GM21447 (cell line): ENCODE measurements around the gene KCNT1.

ENCODE experiments used
- ATAC-seq: cut with Tn5 transposase; IDR thresholded peaks from one replicate; pipeline ENCODE4 v1.9.1; 2021; ENCODE audit not compliant: unreplicated experiment

KCNT1 gene

DNA sequence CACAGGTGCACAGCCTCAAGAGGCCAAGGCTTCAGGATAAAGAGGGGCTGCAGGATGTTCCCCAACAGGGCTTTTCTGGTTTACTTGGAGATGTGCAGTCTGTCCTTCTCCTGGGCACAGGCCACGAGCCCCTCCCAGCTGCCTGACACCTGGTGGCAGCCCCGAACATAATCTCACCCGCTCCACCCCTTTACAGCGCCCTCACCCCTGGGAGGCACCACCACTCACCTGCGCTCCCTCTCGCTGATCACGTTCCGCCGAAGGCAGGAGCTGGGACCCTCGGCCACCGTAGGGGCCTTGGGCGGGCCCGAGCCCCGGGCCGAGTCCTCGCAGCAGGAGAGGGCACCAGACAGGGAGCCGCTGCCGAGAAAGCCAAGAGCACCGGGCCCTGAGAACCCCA, 3.2 kb upstream of the KCNT1 start:
- ATAC-seq: no peak

DNA sequence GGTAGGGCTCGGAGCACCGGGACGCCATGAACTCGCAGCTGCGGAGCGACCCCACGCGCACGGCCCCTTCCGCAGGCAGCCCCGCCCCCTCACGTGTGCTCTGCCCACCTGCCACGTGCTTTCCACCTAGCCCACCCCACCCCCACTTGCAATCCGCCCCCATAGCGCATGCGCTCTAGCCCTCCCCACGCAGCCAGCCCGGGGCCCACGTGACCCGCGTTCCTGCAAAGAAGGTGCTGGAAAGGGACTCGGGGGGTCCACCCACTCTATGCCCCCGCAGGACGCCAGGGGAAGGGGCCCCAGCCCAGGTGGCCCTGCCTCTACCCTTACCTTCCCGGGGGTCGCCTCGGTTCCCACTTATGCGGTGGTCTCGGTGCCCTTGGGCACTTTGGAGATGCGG, 2.5 kb upstream of the KCNT1 start, which contains the start of gene SOHLH1:
Gene SOHLH1, minus strand, starts transcription at position 42 of the 400 bp plus-strand sequence. Its CDS starts 14 bp downstream, at position 28.
- ATAC-seq: no peak

DNA sequence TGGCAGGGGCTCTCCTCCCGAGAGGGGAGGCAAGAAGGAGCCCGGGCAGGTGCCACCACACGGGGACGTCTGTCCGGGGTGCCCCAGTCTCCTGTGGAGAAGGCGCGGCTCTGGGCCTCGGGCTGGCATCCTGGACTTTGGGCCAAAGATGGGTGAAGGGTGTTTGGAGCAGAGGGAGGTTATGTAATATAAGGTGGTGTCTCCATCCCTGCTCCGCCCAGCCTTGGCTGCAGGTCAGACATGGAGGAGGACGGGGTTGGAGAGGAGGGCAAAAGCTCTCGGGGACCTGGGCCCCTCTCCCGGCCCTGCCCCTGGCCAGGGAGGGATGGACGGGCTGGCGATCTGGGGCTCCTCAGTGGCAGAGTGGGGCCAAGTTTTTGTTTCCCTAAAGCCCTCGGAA, 1.5 kb upstream of the KCNT1 start:
- ATAC-seq: no peak

DNA sequence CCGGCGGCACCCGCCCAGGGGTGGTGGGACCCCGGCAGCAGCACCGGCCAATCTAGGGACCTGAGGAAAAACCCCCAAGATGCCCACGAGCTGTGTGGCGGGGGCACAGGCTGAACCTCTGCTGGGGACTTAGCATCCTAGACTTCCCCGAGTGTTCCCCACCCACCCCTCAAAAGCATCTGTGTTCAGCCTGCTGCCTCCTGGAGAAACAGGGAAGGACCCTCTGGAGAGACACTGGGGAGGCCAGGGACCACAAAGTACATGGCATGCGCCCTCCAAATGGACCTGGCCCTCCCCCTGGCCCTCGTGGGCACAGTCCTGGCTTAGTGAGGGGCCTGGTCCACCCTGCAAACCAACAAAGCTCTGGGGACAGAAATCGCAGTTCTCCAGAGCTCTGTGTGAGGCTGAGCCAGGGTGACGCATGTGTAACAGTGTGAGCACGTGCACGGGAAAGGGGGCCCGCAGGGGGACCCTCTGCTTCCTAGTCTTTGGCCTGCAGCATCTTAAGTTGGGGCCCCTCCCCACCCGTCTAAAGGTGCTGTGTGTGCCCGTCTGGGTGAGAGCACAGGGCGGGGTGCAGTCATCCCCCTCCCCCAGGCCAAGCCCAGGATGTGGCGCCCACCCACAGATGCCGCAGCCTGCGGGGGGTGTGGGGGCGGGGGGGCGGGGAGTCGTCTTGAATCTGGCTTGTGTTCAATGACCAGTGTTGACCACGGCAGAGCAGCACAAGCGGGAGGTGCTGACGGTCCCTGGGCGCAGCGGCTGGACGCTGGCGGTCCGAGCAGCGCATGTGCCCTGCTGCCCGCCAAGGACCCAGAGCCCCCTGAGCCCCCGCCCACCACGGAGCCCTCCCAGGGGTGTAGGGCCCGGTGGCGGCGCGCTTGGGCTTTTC, 672 bp upstream of the KCNT1 start:
- no peak for ATAC-seq

DNA sequence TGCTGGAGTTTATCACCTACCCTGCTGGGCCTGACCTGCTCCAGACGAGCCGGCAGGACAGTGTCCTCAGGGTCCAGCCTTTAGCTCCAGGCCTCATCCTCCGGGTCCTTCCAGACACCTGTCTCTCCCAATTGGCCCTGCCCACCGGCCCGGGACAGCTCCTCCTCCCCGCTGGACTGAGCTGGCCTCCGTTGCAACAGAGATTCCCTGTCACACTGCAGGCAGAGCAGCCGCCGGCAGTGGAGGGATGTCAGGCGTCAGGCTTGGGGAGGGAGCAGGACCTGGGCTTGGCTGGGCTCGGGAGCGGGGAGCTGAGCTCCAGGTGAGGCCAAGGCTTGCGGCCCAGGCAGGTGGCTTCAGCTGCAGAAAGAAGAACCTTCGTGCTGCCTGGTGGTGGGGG, 1.7 kb downstream of the KCNT1 start:
- ATAC-seq: no peak

DNA sequence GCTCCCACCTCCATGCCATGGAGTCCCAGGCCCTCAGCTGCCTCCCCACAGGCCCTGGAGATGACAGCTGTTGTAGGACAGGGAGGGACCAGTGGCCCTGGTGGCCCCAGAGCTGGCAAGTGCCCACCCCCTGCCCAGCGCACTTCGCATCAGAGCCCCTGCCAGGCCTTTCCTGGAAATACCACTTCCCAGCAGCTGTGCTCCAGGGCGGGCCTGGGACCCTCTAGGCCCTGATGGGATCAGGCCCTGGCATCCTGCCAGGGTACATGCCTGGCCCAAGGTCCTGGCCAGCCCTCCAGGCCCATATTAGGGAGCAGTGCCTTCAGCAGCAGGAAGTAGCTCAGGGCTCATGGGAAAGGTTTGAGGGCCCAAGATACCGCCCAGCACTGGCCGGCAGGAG, 2.5 kb downstream of the KCNT1 start:
- ATAC-seq: no peak

DNA sequence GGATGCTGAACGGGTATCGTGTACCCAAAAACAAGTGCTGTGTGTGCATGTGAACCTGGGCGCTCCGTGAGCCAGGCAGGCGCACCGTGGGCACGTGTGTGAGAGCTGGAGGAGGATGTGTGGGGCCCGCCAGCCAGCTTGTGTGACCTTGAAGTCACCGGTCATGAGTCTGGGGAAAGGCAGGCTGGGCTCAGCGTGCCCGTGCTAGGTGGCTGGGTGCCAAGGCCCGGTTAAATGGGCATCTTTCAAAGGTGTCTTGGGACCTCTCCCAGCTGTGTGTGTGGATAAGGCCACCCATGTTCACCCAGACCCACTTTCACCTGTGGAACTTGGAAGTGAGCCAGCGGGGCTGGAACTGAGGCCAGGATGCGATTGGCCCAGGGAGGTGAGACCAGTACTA, 3.4 kb downstream of the KCNT1 start:
- ATAC-seq: no peak

DNA sequence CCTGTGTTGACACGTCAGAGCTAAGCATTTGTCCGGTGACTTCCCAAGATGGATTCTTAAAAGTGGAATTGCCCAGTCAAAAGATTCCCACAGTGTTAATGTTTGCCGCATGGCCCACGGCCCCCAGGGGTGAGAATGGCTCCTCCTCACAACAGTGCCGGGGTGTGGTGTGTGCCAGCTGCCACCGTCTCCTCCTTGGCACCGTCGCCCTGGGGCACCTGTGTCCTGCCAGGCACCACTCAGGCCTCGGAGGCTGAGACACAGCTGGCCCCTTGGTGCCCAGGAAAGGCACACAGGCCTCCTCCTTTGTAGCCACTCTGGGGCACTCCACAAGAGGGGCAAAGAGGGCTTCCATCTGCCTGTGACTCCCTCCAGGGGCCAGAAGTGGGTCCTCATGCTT, 4.3 kb downstream of the KCNT1 start:
- no peak for ATAC-seq

DNA sequence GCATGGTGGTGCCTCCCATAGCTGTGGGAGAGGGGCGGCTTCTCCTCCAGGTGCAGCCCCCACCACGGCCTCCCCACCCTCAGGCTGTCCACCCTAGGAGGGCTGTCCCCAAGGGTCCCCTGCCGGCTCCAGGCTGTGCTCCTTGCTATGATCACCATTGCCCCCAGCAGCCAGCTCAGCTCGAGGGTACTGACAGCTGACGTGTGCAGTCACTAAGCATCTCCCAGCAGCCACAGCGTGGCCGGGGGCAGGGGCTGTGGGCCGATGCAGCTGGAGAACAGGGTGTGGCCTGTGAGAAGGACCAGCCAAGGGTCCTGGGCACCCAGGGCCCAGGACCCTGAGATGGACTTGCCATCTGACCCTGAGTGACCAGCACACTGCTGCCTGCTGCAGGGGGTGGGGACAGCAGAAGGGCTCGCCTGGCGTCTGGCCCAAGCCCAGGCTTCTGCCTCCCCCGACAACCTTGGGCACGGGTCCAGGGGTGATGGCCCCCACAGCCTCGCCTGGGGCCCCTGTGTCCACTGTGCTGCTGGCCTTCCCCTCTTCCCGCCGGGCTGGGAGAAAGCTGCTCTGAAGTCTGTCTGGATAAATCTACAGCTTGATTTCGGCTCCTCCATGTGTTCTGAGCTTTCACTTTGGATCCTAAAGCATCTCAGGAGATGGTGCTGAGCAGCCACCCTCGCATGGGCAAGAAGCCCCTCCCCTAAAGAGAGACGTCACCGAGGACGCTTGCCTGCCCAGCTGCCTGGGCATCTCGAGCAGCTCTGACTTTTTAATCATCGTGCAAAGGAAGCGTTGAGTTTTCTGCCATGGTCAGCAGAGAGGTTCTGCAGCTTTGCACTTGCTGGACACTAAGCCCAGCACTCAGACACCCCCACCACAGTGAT, 5.5 kb downstream of the KCNT1 start:
- ATAC-seq: no peak

DNA sequence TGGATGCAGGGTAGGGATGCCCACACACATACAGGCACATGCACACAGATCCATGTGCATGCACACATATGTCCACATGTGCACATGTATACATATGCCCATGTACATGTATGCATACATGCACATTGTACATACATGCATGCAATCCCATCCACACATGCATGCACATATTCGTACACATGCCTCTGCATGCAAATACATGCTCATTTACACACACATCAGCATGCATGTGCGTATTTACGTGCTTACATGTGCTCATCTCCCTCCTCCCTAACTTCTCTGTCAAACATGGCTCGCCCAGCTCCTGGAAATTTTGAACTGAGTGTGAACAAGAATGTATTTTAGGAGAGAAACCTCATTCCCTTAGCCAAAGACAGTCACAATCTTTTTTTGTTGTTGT, 6.2 kb downstream of the KCNT1 start:
- no peak for ATAC-seq

DNA sequence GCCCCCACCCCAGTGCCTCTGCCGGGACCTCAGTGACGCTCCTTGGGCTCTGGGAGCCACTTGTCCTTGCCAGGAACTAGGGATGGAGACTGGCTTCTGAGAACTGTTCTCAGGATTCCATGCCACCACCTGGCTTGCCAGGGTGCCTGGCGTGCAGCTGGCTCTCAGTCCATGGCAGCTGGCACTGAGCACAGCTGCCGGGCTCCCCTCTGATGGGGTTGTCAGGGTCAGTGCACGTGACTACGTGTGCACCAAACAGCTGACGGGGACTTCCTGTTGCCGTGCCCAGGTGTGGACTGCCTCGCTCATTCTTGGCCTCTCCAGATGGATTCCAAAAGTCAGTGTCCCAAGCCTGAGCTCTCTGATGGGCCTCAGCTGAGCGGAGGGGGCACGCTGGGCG, 9.4 kb downstream of the KCNT1 start:
- no peak for ATAC-seq

DNA sequence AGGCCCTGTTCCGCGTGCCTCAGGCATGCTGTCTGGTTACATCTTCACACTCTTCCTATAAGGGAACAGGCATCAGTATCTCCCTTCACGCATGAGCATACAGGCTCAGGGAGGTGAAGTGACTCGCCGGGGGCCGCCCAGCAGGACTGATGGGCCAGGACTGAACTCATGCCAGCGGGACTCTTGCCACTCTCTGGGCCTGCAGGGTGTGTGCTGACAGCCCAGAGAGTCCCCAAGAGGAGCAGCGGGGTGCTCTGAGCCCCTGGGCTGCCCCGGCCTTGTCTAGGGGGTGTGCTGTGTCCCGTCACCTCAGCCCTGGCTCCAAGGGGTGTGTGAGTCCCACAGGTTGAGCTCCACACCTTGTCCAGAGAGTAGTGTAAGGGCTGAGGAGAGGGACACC, 9.9 kb downstream of the KCNT1 start:
- ATAC-seq: no peak

DNA sequence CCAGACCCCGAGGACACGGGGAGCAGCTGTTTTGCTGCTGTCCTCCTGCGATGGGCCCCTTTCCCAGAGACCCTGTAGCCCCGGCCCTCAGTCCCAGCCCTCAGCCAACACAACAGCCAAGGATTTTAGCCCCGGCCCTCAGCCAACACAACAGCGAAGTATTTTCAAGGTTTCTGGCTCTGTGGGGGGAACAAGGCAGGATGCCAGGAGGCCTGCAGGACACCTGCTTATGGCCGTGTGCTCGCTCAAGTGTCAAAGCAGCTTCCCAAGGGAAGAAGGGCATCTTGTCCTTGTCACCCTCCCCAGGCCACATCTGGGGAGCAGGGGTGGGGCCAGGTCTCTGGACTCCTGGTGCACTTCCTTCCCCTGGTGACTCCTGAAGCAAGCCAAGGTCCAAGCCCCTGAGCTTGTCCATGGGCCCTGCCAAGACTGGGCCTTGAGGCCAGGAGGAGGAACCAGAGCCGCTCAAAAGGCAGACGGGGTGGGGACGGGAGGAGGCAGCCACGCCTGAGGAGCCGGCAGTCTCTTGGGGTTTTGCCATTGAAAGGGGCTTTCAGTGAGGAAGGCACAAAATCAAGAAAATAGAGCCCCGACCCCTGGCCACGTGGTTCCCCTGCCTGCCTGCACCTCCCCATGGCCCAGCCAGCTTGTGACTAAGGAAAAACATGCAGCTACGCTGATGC, 10.8 kb downstream of the KCNT1 start:
- ATAC-seq: no peak

DNA sequence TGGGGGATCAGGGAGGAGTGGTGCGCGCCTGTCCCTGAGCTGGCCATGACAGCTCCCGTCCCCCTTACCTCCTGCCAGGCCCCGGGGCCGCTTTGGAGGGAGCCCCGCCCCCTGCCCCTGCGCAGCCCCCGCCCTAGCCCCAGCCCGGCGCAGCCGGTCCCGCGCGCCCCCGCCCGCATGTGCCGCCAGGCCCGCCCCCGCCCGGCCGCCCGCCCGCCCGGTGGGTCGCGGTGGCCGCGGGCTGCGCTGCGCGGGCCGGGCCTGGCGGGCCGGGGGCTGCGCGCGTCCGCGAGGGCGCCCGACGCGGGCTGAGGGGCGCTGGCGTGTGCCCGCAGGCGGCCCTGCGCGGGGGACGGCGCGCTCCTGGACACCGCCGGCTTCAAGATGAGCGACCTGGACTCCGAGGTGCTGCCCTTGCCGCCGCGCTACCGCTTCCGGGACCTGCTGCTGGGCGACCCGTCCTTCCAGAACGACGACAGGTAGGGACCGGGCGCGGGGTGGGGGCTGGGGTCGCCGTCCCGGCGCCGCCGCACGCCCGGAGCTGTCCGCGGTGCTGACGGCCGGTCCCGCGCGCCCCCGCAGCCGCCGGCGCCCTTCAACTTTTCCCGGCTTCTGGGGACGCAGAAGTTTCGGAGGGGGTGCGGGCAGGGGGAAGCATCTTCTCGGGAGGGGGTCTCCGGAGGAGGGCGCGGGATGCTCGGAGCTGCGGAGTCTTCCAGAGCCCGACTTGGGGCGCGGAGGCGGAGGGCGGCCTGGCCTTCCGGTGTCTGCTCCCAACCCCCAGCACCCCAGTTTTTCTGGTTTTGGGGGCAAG, 12.5 kb downstream of the KCNT1 start:
- no peak for ATAC-seq

DNA sequence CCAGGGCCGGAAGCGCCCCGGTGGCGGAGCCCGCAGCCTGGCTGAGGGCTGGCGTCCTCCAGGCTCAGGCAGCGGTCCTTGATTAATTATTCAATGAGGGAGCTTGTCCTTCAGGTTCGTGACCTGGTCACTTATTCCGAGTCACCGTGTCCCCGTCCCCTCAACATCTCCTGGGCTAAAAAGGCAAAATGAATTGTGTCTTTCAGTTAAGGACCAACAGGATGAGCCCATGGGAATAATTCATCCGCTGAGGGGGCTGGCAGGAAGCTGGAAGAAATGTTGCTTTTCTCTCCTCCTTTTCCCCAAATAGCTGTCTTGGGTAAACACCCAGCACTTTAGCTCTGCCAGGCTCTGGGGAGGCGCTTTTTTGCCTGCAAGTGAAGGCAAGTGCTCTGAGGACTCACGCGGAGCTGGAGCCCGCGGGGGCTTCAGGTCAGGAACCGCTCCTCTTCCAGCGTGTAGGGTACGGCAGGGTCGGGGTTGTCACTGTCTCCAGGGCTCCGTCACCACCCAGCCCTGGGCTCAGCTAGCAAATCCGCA, 13.1 kb downstream of the KCNT1 start:
- ATAC-seq: no peak

DNA sequence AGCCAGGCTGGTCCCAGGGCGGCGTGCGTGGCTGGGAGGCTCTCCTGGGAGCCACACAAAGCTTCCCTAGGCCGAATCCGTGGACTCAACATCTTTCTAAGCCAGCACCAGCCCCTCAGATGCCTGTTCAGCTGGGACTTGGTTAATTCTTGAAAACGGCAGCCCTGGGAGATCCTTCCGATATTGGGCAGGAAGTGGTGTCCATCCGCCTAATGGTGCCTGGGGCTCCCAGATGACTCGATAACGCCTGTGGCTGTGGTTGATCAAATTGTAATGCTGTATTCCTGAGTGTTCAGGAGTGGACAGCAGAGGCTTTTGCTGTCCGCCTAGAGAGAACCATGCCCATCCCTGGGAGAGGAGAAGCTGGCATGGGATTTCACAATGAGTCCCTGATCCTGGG, 14.1 kb downstream of the KCNT1 start:
- no peak for ATAC-seq

DNA sequence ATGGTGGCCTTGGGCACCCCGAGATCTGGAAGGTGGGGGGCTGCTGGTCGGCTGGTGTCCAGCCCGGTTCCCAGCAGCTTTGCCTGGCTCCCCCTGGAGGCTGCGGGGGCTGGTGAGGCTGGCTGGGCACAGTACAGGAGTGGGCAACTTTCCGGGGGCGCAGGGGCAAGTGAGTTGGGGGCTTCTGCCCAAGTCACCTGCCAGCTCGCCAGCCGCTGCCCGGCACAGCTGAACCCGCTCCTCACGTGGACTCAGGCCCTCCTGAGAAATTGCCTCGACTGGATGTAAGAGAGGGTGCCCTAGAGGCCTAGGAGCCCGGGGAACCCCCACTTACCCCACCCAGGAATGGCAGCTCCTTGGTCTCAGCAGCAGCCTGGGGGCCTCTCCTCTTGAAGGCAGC, 15.4 kb downstream of the KCNT1 start:
- ATAC-seq: no peak

DNA sequence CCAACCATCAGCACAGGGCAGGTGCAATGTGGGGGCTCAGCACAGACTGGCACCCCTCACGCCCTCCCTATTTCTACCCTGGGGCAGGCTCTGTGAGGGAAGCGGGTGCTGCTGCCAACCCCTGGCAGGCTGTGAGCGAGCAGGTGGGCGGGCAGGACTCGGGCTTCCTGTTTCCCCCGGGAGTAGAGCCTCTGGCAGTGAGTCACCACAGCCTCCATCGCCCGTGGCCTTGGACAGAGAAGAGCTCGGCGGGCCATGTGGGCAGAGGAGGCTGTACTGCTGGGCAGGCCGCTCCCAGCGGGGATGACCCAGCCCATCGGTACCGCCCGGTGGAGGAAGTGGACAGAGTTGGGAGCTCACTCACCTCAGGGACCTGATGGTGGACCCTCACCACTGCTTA, 16.6 kb downstream of the KCNT1 start:
- no peak for ATAC-seq

DNA sequence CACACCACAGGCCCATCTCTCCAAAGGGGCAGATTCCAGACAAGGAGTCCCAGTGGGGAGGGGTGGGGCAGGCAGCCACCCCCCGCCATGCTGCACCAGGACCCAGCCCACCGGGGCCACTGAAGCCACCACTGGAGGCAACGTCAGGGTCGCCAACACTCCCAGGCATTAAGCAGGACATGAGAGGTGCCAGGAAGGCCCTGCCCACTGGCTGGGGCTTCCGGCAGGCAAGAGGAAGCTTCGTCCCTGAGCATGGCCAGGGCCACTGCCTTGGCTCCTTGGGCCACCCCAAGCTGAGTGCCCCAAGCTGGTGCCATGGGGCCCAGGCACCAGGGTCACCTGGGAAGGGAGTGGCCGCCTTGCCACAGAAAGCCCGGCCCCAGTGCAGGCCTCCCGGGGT, 17.5 kb downstream of the KCNT1 start:
- no peak for ATAC-seq

DNA sequence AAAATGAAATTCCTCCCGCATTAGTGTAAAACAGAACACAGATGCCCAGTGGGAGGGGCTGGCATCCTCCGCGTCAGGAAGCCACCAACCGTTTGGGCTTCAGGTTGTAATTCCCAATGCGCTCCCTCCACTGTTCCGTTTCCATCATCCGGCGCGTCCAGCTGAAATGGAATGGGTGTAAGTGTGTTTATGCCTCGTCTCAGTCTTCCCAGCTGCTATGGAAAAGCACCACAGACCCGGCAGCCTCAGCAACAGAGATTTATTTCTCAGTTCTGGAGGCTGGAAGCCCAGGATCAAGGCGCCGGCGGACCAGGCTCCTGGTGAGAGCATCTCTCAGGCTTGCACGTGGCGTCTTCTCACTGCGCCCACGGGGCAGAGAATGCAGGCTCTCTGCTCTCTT, 20.4 kb downstream of the KCNT1 start:
- no peak for ATAC-seq
